ENCODE data around the gene LRRTM4. TPM values are rescaled to one million over a fixed set of nuclear protein-coding genes. Genes with fewer than 3 reads are reported as not detected.

Gene LRRTM4
- total RNA-seq, 1 donor from 2014 or later: not detected

DNA sequence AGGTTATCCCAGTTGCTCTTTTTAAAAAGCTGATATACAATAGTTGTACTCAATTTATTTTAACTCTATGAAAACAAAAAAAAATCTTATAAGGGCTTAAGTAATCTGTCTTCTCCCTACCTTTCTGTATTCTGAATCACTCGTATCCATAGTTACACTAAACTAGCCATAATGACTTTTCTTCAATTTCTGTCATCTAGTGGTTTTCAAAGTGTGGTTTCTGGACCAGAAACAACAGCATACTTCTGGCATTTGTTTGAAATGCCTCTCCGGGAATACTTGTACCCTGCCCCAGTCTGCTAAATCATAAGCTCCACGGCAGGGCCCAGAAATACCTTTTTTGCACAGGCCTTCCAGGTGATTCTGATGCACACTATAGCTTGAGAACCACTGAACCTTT, 253.6 kb downstream of the LRRTM4 start:
- TF ChIP-seq, protein P1, sequence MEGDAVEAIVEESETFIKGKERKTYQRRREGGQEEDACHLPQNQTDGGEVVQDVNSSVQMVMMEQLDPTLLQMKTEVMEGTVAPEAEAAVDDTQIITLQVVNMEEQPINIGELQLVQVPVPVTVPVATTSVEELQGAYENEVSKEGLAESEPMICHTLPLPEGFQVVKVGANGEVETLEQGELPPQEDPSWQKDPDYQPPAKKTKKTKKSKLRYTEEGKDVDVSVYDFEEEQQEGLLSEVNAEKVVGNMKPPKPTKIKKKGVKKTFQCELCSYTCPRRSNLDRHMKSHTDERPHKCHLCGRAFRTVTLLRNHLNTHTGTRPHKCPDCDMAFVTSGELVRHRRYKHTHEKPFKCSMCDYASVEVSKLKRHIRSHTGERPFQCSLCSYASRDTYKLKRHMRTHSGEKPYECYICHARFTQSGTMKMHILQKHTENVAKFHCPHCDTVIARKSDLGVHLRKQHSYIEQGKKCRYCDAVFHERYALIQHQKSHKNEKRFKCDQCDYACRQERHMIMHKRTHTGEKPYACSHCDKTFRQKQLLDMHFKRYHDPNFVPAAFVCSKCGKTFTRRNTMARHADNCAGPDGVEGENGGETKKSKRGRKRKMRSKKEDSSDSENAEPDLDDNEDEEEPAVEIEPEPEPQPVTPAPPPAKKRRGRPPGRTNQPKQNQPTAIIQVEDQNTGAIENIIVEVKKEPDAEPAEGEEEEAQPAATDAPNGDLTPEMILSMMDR (IDR thresholded peaks at IDR 0.05): no peak
- intact Hi-C loops (cut with micrococcal nuclease): no loop called here
- H3K9me3 Mint-ChIP-seq: no peaks in the 10 kb centered on the region
- H3K4me3 Mint-ChIP-seq: no peak overlapping the region
- POLR2A ChIA-PET: no interaction called here
- H3K27me3 Mint-ChIP-seq: no peaks in the 10 kb centered on the region
- ATAC-seq (ENCODE audit: low read depth): no peak
- no peaks in the 10 kb centered on the region for H3K36me3 Mint-ChIP-seq (ENCODE audit: low read depth)
- CTCF ChIA-PET: no interaction called here
- H3K27ac Mint-ChIP-seq: no peak overlapping the region
- H3K4me1 Mint-ChIP-seq: no peaks in the 10 kb centered on the region
- DNase-seq: no peak

DNA sequence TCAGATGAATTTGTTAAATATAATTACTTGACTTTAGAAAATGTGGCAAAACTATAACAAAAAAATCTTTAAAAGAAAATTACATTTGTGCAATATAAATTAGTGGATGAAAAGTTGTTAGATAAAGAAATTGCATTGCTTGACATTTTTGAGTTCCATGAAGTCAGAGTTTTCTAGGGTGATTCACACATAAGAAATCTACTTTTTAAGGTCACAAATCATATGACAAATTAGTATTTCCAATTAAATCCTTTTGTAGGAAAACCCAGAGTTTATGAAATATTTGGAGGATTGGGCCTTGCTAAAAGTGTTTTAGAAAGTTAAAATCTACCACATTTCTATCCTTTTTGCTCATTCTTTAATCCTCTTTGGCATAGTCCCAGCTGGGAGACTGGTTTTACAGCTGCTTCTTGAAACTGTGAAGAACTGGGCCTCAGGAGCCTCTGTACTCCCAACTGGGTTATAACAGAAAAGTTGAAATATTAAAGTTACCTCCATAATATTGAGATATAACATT, 289.2 kb downstream of the LRRTM4 start:
- H3K27ac Mint-ChIP-seq: no peak overlapping the region
- no peaks in the 10 kb centered on the region for H3K36me3 Mint-ChIP-seq (ENCODE audit: low read depth)
- peaks cover 8% of the 10 kb centered on the region for H3K9me3 Mint-ChIP-seq
- H3K27me3 Mint-ChIP-seq: no peaks in the 10 kb centered on the region
- POLR2A ChIA-PET: no interaction called here
- ATAC-seq (ENCODE audit: low read depth) (no peak), DNase-seq (no peak)
- H3K4me1 Mint-ChIP-seq: no peaks in the 10 kb centered on the region
- CTCF ChIA-PET: no interaction called here
- H3K4me3 Mint-ChIP-seq: no peak overlapping the region
- TF ChIP-seq, protein P1 (IDR thresholded peaks at IDR 0.05): no peak
- intact Hi-C loops (cut with micrococcal nuclease): no loop called here

DNA sequence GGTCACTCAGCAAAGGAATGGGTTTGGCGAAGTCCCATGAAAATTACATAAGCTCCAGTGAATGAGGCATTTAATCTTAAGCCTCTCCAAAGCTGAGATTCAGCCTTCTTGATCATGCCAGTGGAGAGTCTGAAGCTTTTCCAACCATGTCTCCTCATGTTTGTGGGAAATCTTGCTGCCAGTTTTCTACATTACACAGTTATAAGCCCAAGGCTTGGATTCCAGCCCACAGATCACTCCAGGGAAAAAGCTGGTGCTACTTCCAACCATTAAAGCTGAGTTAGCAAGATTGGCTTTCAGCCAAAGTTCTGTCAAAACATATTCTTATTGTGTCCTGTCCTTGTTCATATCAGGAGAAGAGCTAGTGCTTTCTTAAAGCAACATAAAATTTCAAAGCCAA, 293.8 kb downstream of the LRRTM4 start:
- POLR2A ChIA-PET: no interaction called here
- CTCF ChIA-PET: no interaction called here
- DNase-seq (no peak), ATAC-seq (ENCODE audit: low read depth) (no peak)
- Mint-ChIP-seq H3K9me3 (peaks cover 1% of the 10 kb centered on the region), H3K27ac (no peak overlapping the region), H3K4me1 (no peaks in the 10 kb centered on the region), H3K4me3 (no peak overlapping the region), H3K27me3 (no peaks in the 10 kb centered on the region), H3K36me3 (ENCODE audit: low read depth) (no peaks in the 10 kb centered on the region)
- TF ChIP-seq, protein P1 (IDR thresholded peaks at IDR 0.05): no peak
- intact Hi-C loops (cut with micrococcal nuclease): no loop called here

DNA sequence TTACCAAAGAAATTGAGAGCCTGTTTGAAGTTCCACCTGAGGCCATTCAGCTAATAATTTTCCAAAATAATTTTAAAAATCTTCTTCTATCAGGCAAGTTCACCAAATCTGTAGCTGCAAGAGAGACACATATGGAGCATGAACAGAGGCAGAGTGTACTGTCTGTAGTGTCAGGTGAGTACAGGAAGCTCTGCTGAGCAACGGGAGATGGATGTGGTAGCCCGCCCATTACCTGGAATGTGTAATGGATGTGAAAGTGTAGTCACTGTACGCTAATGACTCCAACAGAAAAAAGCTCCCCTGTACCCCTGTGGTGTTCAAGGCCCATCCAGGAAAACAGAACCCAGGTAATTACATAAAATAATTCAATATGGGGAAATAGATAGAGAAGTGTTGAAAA, 311.5 kb downstream of the LRRTM4 start:
- ChIA-PET CTCF (no interaction called here), POLR2A (no interaction called here)
- ATAC-seq (ENCODE audit: low read depth) (no peak), DNase-seq (no peak)
- Mint-ChIP-seq H3K4me1 (no peaks in the 10 kb centered on the region), H3K27ac (no peak overlapping the region), H3K4me3 (no peak overlapping the region), H3K27me3 (no peaks in the 10 kb centered on the region), H3K36me3 (ENCODE audit: low read depth) (no peaks in the 10 kb centered on the region), H3K9me3 (peaks cover 7% of the 10 kb centered on the region)
- intact Hi-C loops (cut with micrococcal nuclease): no loop called here
- TF ChIP-seq, protein P1 (IDR thresholded peaks at IDR 0.05): no peak

DNA sequence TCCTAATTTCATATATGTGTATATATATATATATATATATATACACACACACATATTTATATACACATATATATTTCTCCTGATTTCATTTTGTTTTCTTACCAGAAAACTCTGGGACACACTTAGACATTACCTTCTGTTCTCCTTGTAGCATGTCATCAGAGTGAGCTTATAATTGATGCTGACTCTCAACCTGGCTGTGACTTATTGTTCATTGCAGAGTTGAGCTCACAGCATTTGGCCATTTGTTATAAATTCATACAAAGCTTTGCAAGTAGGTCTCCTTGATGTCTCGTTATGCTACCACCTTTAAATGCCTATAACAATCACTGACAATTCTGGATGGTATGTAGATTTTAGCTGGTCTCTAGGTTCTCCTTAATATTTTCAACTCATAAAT, 314.8 kb downstream of the LRRTM4 start:
- CTCF ChIA-PET: no interaction called here
- ATAC-seq (ENCODE audit: low read depth): no peak
- Mint-ChIP-seq H3K27me3 (no peaks in the 10 kb centered on the region), H3K9me3 (peaks cover 7% of the 10 kb centered on the region), H3K4me3 (no peak overlapping the region), H3K27ac (no peak overlapping the region), H3K4me1 (no peaks in the 10 kb centered on the region), H3K36me3 (ENCODE audit: low read depth) (no peaks in the 10 kb centered on the region)
- POLR2A ChIA-PET: no interaction called here
- TF ChIP-seq, protein P1 (IDR thresholded peaks at IDR 0.05): no peak
- DNase-seq: no peak
- intact Hi-C loops (cut with micrococcal nuclease): no loop called here

All from activated B cell treated with CpG ODN at 0.5 μM for 24 hours (primary cell).